ENCODE results near the gene DVL1.

GRCh38 chr1:1331068-1331965 lies 17.9 kb downstream of the DVL1 start, which contains the start of gene TAS1R3:
- TF ChIP-seq CTCF (IDR thresholded peaks at IDR 0.05) (no peak), POLR2A (IDR thresholded peaks at IDR 0.05) (no peak), EP300 (IDR thresholded peaks at IDR 0.05) (no peak)

Data from tibial nerve (tissue), 4 donors.